GM12864 (cell line): ENCODE results near the gene FAT1.

Source experiments
- DNase-seq: peaks from one replicate; pipeline ENCODE4 v3.0.0-alpha.2; 2011; ENCODE audit warnings: low read depth
- H3K4me3 ChIP-seq: 2 replicates; pipeline ENCODE4 v1.5.1; 2011; ENCODE audit warnings: mild to moderate bottlenecking, low read depth, low read length, control low read depth
- CTCF ChIP-seq: IDR thresholded peaks from 2 replicates; pipeline ENCODE4 v1.5.1; 2011; ENCODE audit warnings: low read depth, mild to moderate bottlenecking, moderate library complexity, low read length, control low read depth, inconsistent platforms; ENCODE audit errors: missing control alignments

FAT1 gene

GRCh38 chr4:186689476-186689875, 34.2 kb downstream of the FAT1 start:
- H3K4me3 ChIP-seq = no peak overlapping the region
- no peak for DNase-seq
- no peak for TF ChIP-seq CTCF

GRCh38 chr4:186688150-186688943, 35.3 kb downstream of the FAT1 start:
- no peak for DNase-seq
- no peak for TF ChIP-seq CTCF

GRCh38 chr4:186687265-186687664, 36.4 kb downstream of the FAT1 start:
- DNase-seq = no peak
- TF ChIP-seq CTCF = no peak
- H3K4me3 ChIP-seq = no peak overlapping the region

More at GRCh38 chr4:186688150-186688943, 35.3 kb downstream of the FAT1 start:
- no peak overlapping the region for H3K4me3 ChIP-seq

- TF ChIP-seq CTCF = no peak
- DNase-seq = no peak
- no peak overlapping the region for H3K4me3 ChIP-seq
Observed at GRCh38 chr4:186685767-186686183, 37.9 kb downstream of the FAT1 start.

DNA sequence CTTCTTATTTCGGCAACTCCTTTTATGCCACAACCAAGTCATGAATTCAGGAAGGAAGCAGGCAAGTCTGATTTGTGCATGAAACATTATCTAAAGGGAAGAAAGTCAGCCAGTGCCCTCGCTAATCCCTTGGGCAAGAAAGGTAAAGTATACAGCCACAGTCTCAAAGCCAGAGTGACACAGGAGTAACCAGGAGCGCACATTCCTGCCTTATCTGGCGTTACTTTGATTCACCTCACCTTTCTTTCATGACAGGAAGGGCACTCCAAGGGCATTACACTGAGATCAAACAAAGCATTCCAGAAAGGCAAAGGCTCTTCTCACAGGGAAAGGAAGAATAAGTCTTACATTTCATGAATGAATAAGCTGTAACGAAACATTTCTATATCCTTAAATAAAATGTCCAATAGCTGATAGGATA, 38.8 kb downstream of the FAT1 start:
- H3K4me3 ChIP-seq = no peak overlapping the region
- no peak for TF ChIP-seq CTCF
- DNase-seq = no peak

DNA sequence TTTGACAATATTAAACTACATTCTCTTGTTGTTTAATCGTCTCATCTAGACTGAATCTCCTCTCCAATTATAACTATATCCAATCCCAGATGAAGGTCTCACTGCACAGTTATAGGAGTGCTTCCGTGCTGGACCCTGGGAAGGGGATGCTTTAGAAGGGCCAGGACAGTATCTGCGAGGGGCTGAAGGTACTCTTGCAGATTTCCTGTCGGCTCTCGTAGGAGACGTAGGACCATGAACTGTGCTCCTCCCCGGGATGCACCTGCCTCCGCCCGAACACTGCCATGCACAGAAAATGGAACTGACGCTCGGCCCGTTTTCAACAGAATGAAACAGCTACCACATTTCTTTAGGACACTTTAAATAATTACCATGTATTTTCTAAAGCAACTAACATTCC, 39.4 kb downstream of the FAT1 start:
- no peak for TF ChIP-seq CTCF
- no peak for DNase-seq
- no peak overlapping the region for H3K4me3 ChIP-seq

DNA sequence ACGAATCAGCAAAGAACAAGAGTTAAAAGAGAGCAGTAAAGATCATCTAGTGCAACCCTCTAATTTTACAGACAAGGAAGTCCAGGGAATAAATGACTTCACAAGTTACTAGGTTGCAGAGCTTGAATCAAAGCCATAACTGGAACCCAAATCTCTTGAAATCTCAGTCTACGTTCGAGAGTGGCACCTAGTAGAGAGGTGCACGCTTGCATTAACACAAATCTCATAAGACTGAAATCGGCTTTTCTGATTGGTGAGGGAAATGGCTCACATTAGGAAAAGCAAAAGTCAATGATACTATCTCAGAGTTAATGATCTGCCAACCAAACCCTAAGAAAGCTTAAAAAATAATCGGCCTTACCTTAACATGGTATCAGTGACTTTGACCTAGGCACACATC, 43.0 kb downstream of the FAT1 start:
- no peak for DNase-seq
- TF ChIP-seq CTCF = no peak
- no peak overlapping the region for H3K4me3 ChIP-seq
